HUES6 (cell line): ENCODE measurements around the gene TENM4.
"Not testable (repeated sequence)": the region's sequence is repeated elsewhere in the genome, so short reads cannot be mapped to it uniquely, and the experiment has no call there.

Experiments
- H3K27ac ChIP-seq: 2 replicates; pipeline ENCODE4 v1.7.0; 2013; ENCODE audit warnings: low read depth, mild to moderate bottlenecking, low read length, inconsistent platforms
- H3K27me3 ChIP-seq: 2 replicates; pipeline ENCODE4 v1.6.1; 2013; ENCODE audit warnings: low read length; ENCODE audit not compliant: control insufficient read depth, insufficient read depth
- H3K36me3 ChIP-seq: 2 replicates; pipeline ENCODE4 v1.6.1; 2013; ENCODE audit warnings: low read length; ENCODE audit not compliant: control insufficient read depth, insufficient read depth
- H3K4me1 ChIP-seq: 2 replicates; pipeline ENCODE4 v1.6.1; 2013; ENCODE audit warnings: low read length; ENCODE audit not compliant: control insufficient read depth, insufficient read depth
- H3K4me3 ChIP-seq: 2 replicates; pipeline ENCODE4 v1.5.1; 2013; ENCODE audit warnings: low read depth, low read length
- H3K9ac ChIP-seq: one replicate; pipeline ENCODE4 v1.6.1; 2013; ENCODE audit warnings: mild to moderate bottlenecking, low read length
- H3K9me3 ChIP-seq: 2 replicates; pipeline ENCODE4 v1.6.1; 2013; ENCODE audit warnings: low read depth, low read length; ENCODE audit not compliant: control insufficient read depth, insufficient read depth

The TENM4 gene

DNA sequence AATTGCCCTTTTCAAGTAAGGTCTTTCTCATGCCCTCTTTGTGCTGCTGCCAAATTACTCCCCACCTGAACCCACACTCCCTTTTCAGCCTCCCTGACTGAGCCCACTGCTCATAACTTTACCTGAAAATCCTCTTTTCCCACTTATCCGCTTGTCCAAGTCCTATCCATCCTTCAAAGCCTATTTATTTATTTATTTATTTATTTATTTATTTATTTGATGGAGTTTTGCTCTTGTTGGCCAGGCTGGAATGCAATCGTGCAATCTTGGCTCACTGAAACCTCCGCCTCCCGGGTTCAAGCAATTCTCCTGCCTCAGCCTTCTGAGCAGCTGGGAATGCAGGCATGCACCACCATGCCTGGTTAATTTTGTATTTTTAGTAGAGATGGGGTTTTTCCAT lies 613.5 kb downstream of the TENM4 start:
- H3K4me3 ChIP-seq, H3K4me1 ChIP-seq, H3K9ac ChIP-seq, H3K36me3 ChIP-seq, H3K9me3 ChIP-seq, H3K27me3 ChIP-seq, H3K27ac ChIP-seq: not testable (repeated sequence)

DNA sequence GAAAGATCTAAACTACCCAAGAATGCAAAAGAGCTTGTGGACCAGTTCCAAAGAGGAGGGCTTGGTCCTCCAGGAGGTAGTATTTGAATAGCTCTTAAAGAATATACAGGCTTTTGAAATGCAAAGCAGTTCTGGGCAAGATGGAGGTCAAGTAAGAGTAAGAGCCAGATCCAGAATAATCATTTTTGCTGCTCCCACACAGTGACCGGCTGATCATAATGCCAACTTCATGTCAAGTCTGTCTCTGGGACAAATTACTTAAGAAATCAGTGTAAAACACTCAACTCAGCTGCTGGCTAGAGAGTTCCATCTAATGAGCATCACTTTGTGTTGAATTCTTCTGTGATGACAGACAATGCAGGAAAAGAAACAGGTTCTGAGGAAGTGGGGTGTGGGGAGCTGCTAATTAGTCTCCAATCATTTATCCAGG lies 615.2 kb downstream of the TENM4 start:
- no peak overlapping the region for H3K27ac ChIP-seq
- no peaks in the 10 kb centered on the region for H3K9me3 ChIP-seq
- H3K9ac ChIP-seq = no peak overlapping the region
- H3K36me3 ChIP-seq = no peaks in the 10 kb centered on the region
- H3K4me3 ChIP-seq = no peak overlapping the region
- no peaks in the 10 kb centered on the region for H3K27me3 ChIP-seq
- peaks cover 7% of the 10 kb centered on the region; the same call in 1 of the 2 replicates for H3K4me1 ChIP-seq

GRCh38 chr11:78823588-78823987 lies 617.2 kb downstream of the TENM4 start:
- Histone ChIP-seq H3K4me3 (no peak overlapping the region), H3K9me3 (no peaks in the 10 kb centered on the region), H3K27ac (no peak overlapping the region), H3K4me1 (no peaks in the 10 kb centered on the region), H3K9ac (no peak overlapping the region), H3K36me3 (no peaks in the 10 kb centered on the region), H3K27me3 (no peaks in the 10 kb centered on the region)

GRCh38 chr11:78822931-78823423 lies 617.9 kb downstream of the TENM4 start:
- Histone ChIP-seq H3K27me3 (no peaks in the 10 kb centered on the region), H3K9me3 (no peaks in the 10 kb centered on the region), H3K36me3 (no peaks in the 10 kb centered on the region), H3K9ac (no peak overlapping the region), H3K4me1 (no peaks in the 10 kb centered on the region), H3K27ac (no peak overlapping the region), H3K4me3 (no peak overlapping the region)

- no peaks in the 10 kb centered on the region for H3K36me3 ChIP-seq
- no peak overlapping the region for H3K4me3 ChIP-seq
- no peak overlapping the region for H3K9ac ChIP-seq
- no peaks in the 10 kb centered on the region for H3K4me1 ChIP-seq
- H3K27ac ChIP-seq = no peak overlapping the region
- H3K27me3 ChIP-seq = no peaks in the 10 kb centered on the region
- H3K9me3 ChIP-seq = no peaks in the 10 kb centered on the region
Observed at GRCh38 chr11:78821371-78822306, 619.2 kb downstream of the TENM4 start.

GRCh38 chr11:78820741-78821140 lies 620.1 kb downstream of the TENM4 start:
- no peaks in the 10 kb centered on the region for H3K36me3 ChIP-seq
- H3K27ac ChIP-seq = no peak overlapping the region
- H3K27me3 ChIP-seq = no peaks in the 10 kb centered on the region
- no peak overlapping the region for H3K9ac ChIP-seq
- H3K9me3 ChIP-seq = no peaks in the 10 kb centered on the region
- H3K4me3 ChIP-seq = no peak overlapping the region
- H3K4me1 ChIP-seq = no peaks in the 10 kb centered on the region

DNA sequence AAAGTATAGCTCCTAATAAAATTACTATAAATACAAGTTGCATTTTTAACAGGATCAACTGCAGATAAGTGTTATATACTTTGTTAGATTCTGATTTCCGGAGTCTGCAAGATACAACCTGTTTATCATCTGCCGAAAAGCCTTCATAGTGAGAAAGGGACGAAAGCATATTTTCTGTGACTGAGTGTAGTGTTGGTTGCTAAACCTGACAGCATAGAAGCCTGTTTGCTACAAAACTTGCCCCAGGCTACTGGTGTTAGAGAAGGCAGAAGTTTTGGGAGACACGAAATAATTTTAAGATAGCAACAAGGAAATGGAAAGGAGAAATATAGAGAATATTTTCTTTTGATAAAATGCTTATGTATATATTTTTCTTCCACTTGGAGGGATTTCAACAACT lies 622.6 kb downstream of the TENM4 start:
- Histone ChIP-seq H3K4me1 (peaks cover 3% of the 10 kb centered on the region), H3K9me3 (no peaks in the 10 kb centered on the region), H3K4me3 (no peak overlapping the region), H3K36me3 (no peaks in the 10 kb centered on the region), H3K27me3 (no peaks in the 10 kb centered on the region), H3K27ac (no peak overlapping the region), H3K9ac (no peak overlapping the region)

- Histone ChIP-seq H3K4me3 (no peak overlapping the region), H3K9ac (no peak overlapping the region), H3K27me3 (no peaks in the 10 kb centered on the region), H3K27ac (no peak overlapping the region), H3K4me1 (peaks cover 16% of the 10 kb centered on the region), H3K9me3 (no peaks in the 10 kb centered on the region), H3K36me3 (no peaks in the 10 kb centered on the region)
Observed at GRCh38 chr11:78815831-78816230, 625.0 kb downstream of the TENM4 start.

- H3K9ac ChIP-seq = no peak overlapping the region
- no peaks in the 10 kb centered on the region for H3K27me3 ChIP-seq
- no peak overlapping the region for H3K27ac ChIP-seq
- H3K4me1 ChIP-seq = peaks cover 16% of the 10 kb centered on the region
- H3K4me3 ChIP-seq = no peak overlapping the region
- H3K36me3 ChIP-seq = no peaks in the 10 kb centered on the region
- no peaks in the 10 kb centered on the region for H3K9me3 ChIP-seq
Observed at GRCh38 chr11:78812513-78813293, 628.1 kb downstream of the TENM4 start.

- no peak overlapping the region for H3K27ac ChIP-seq
- no peak overlapping the region for H3K4me3 ChIP-seq
- H3K27me3 ChIP-seq = no peaks in the 10 kb centered on the region
- H3K4me1 ChIP-seq = peaks cover 16% of the 10 kb centered on the region
- H3K36me3 ChIP-seq = no peaks in the 10 kb centered on the region
- no peaks in the 10 kb centered on the region for H3K9me3 ChIP-seq
- no peak overlapping the region for H3K9ac ChIP-seq
Observed at GRCh38 chr11:78810559-78811009, 630.2 kb downstream of the TENM4 start.
